Stimulated activated CD4-positive, alpha-beta T cell treated with anti-CD3 and anti-CD28 coated beads, Interleukin-4, amount 100 ng/mL, for 4 hours (primary cell): ENCODE results near the gene ZSWIM7.

Source experiments
- DNase-seq, 2 experiments: peaks; one replicate each; pipeline ENCODE4 v3.0.0-alpha.2; 2020

Gene ZSWIM7

GRCh38 chr17:15999141-15999973, at the start of gene ZSWIM7, which contains the start of gene TTC19:
ZSWIM7 (minus strand) TSS chr17:15999704; CDS start chr17:15999594, 110 bp downstream.
TTC19 (plus strand) TSS chr17:15999824; CDS start chr17:15999849, 25 bp downstream.
- peak; percentile 89 to 93 for DNase-seq

GRCh38 chr17:16048811-16049449, 49.4 kb upstream of the ZSWIM7 start:
- DNase-seq = no peak

DNA sequence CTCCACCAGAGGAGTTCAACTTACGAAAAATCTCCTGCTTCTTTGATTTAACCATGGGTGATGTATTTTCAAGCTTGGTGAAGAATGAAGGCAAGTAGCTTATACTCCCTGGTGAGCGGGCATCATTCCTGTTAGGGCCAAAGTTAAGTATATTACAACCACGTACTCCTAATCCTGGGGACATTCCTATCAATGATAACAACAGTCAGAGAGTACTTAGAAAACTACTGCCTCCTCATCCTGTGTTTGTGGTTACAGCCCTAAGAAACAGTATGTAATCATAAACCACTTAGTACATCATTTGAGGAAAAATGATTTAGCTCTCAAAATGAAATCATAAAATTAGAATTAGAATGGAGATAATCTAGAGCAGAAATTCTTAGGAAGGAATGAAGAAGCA, 47.5 kb upstream of the ZSWIM7 start:
- DNase-seq = no peak

DNA sequence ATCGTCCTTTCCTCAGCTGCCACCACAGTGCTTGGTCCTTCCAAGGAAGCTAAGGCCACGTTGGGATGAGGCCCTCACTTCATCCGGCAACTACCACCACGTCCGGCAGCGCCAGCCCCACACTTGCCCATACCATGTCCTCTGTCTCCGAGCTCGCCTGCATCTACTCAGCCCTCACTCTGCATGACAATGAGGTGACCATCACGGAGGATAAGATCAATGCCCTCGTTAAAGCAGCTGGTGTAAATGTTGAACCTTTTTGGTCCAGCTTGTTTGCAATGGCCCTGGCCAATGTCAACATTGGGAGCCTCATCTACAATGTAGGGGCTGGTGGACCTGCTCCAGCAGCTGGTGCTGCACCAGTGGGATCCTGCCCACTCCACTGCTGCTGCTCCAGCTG, 45.0 kb upstream of the ZSWIM7 start:
- no peak for DNase-seq

DNA sequence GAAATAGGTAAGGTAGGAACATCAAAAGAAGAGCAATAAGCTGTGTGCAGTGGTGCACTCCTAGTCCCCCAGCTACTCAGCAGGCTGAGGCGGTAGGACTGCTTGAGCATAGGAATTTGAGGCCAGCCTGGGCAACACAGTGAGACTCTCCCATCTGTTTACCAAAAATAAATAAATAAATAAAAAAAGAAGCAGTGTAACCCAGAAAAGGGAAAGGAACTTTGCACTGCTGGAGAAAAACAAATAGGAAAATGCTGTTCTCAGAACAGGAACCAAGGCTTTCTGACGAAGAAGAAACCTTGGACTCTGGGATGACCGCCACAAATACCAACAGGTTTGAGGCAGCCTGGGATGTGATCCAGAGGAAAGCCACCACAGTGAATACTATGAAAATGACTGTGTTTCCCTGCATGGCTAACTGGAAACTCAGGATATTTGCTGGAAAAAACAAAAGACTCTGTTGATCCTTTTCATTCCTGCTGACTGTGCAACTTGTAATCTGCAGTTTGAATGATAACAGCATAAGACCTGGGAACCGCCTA, 41.3 kb upstream of the ZSWIM7 start:
- DNase-seq = no peak

DNA sequence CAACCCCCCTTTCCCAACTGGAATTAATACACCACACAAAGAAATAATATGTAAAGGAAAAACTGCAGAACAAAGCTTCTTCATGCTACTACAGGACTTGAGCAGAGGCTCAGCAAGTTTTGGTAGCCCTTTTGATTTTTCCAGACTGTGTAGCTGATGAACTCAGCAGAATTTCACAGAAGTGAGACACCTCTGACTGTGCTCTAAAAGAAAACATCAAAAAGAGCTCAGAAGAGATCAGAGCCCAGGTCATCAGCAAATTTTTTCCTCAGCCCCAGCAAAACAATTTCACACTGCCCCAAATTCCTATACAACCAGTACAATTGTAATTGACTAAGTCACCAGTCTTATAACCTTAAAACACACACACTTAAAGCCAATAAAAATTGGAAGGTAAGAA, 38.1 kb upstream of the ZSWIM7 start:
- DNase-seq = no peak

- DNase-seq = no peak
Observed at GRCh38 chr17:16036261-16036660, 36.8 kb upstream of the ZSWIM7 start.

DNA sequence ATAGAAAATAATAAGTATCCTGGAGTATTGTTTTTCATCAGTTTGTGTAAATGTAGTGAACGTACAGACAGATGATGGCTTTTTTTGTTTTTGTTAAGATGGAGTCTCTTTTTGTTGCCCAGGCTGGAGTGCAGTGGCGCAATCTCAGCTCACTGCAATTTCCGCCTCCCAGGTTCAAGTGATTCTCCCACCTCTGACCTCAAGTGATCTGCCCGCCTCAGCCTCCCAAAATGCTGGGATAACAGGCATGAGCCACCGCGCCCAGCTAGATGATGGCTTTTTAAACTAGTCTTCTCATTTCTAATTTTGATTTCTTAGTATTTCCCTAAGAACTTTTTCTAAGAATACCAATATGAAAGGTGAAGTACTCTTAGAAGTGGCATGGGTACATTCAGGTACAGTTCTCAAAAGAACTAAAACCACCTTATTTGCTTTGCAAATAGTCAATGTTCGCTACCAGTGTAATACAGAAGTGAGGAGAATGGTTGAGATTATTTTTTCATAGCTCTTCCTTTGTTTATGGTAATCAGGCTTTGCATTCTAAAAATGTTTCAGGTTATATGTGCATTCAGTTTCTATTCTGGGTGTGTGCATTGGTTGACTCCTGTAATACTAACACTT, 34.3 kb upstream of the ZSWIM7 start:
- DNase-seq = no peak

DNA sequence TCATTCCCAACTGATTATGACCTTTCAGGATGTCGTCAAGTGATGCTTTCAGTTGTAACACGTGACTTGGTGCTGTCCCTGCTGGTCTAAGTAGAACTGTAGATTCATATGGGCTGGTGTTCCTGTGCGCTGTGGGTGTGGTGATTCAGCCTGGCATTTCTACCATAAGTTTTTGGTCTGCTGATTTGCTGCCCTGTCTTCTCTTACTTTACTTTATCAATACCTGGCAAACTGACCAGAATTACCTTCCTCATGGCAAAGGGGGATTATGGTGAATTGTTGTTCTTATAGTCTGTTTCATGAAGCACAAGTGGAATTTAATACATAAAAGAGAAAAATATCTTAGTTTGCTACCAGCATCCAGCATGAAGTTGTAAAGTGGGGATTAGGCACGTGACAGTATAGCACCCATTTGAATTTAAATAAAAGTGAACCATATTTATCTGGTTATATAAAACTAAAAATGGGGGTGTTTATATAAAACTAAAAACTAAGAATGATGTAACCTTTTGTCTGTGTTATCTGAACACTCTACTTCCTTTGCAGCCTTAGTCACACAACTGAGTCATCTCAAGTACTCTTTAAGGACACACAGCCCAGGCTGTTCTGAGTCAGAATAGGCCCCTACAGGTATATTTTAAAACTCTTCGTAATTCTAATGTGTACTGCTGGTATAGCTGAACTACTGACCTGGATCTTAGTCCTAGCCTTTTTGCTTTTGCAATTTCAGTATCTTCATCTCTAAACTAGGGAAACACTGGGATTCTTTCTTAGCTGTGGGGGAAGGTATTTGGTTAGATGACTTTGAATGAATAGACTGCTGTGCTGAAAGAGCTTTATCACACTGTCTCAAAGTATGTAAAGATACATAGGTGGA, 28.4 kb upstream of the ZSWIM7 start:
- peak; percentile 38 to 54 for DNase-seq

GRCh38 chr17:16026895-16027294, 27.4 kb upstream of the ZSWIM7 start:
- no peak for DNase-seq

DNA sequence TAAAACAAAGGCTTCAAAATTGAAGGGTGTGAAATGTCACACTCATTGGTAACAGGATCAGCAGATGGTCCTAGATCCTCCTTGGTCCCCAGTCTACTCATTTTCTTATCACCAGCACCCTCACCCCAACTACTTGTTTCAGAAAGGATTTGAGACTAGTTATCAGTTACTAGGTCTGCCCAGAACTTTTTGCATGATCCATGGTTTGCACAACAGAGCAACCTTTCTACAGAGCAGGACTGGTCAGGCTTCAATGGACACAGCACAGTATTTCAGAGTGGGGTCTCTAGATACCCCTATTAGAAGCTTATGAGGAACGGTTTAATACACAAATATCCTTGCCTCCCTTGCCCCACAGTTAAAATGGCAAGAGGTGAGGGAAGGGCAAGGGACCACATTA, 25.7 kb upstream of the ZSWIM7 start:
- no peak for DNase-seq

GRCh38 chr17:16023881-16024280, 24.4 kb upstream of the ZSWIM7 start:
- DNase-seq = no peak

GRCh38 chr17:16019347-16019746, 19.8 kb upstream of the ZSWIM7 start:
- no peak for DNase-seq

- DNase-seq = no peak
Observed at GRCh38 chr17:16013943-16014407, 14.5 kb upstream of the ZSWIM7 start.

GRCh38 chr17:16007439-16007838, 7.9 kb upstream of the ZSWIM7 start:
- DNase-seq = no peak

DNA sequence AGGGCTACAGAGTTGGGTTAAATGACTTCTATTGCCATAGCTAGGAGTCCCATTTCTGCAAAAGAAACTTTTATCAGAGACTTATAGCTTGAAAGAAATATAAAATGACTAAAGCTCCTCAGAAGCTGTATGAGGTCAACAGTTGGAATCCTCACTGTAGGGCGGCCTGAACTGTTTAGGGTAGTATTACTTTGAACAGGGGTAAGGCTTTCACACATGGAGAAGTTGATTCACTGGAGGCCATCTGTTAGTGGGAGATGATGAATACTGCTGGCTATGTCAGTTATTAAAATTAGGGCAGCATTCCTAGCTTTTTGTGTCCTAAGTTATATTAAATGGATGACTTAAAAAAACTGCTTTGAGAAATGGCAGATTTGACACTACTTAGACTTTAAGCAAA, 6.1 kb upstream of the ZSWIM7 start:
- DNase-seq = no peak

GRCh38 chr17:16003841-16004240, 4.3 kb upstream of the ZSWIM7 start:
- no peak for DNase-seq

GRCh38 chr17:16002708-16003260, 3.3 kb upstream of the ZSWIM7 start:
- DNase-seq = no peak

DNA sequence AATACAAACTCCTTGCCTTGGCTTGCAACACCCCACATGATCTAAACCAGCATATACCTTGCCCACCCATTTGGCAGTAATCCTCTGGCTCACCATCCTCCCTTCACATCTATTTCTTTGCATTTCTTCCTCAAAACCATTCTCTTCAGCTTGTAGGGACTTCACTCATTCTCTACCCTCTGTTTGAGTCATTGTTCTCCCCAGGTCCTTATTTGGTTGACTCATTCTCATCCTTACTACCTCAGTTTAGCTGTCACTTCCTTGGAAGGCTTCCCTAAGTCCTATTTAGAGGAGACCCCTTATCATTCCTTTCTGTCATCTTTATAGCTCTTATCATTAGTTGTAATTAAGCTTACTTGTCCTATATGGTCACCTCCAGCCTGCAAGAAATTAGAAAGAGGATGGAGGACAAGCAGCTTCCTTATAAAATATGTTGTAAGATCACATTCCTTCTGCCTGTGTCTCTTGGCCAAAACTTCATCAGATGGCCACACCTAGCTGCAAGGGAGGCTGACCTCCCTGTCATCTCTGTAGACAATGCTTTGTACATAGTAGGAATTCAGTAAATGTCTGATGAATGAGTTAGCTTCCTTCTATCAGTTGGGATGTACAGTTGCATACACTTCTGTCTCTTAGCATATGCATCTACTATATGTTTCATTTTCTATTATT, 1.9 kb upstream of the ZSWIM7 start:
- no peak for DNase-seq

DNA sequence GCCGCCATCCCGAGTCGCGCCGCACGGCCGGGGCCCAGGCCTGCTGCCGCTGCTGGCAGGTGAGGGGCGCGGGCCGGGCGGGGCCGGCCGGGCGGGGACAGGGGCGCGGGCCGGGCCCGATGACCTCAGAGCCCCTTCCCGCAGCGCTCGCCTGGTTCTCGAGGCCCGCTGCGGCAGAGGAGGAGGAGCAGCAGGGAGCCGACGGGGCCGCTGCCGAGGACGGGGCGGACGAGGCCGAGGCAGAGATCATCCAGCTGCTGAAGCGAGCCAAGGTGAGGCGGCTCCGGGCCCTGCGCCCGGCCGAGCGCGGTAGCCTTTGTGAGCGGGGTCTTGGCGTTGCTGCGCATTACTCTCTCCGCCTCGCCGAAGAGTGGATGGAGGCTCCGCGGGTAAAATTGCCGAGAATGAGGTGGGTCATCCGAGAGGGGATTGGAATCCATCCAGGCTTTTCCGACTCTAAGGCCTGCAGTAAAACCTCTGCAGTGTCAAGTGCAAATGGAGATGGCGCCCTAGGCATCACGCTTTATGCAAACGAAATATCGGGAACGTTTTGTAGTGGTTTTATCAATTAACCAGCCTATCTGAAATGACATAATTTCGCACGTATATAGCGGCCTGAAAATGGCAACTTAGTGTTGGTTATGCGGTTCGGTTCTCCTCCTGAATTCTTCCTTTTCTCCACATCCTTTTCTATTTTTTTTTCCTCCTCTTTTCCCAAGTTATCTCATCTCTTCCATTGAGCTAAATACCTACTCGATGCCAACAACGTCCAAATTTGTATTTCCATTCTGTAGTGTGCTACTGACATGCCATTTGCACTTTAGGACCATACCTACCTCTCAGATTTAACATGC, 697 bp upstream of the ZSWIM7 start:
- DNase-seq = peak in 1 of 2 experiments; percentile 32
